GM19193 (cell line): Measurements from ENCODE around the gene MEIKIN.

Experiments used
- POLR2A ChIP-seq: IDR thresholded peaks from 4 replicates; pipeline ENCODE4 v1.6.1; 2011; ENCODE audit not compliant: insufficient read depth, insufficient read length; ENCODE audit errors: extremely low read depth

MEIKIN gene

GRCh38 chr5:131947445-131947844 is 2.0 kb upstream of the MEIKIN start:
- no peak for TF ChIP-seq POLR2A

- no peak for TF ChIP-seq POLR2A
Measured at GRCh38 chr5:131944702-131945550, 537 bp downstream of the MEIKIN start.

- no peak for TF ChIP-seq POLR2A
Measured at GRCh38 chr5:131943916-131944315, 1.5 kb downstream of the MEIKIN start.

GRCh38 chr5:131942016-131942415 is 3.4 kb downstream of the MEIKIN start:
- TF ChIP-seq POLR2A: no peak

- TF ChIP-seq POLR2A: no peak
Measured at GRCh38 chr5:131939690-131940345, 5.6 kb downstream of the MEIKIN start.

GRCh38 chr5:131932235-131932634 is 13.2 kb downstream of the MEIKIN start:
- no peak for TF ChIP-seq POLR2A

GRCh38 chr5:131928957-131929356 is 16.5 kb downstream of the MEIKIN start:
- TF ChIP-seq POLR2A: no peak

GRCh38 chr5:131926168-131926567 is 19.3 kb downstream of the MEIKIN start:
- no peak for TF ChIP-seq POLR2A

GRCh38 chr5:131916481-131916880 is 29.0 kb downstream of the MEIKIN start:
- no peak for TF ChIP-seq POLR2A

GRCh38 chr5:131914472-131914871 is 31.0 kb downstream of the MEIKIN start:
- TF ChIP-seq POLR2A: no peak

- TF ChIP-seq POLR2A: no peak
Measured at GRCh38 chr5:131913603-131914002, 31.9 kb downstream of the MEIKIN start.

GRCh38 chr5:131906668-131907067 is 38.8 kb downstream of the MEIKIN start:
- TF ChIP-seq POLR2A: no peak

- TF ChIP-seq POLR2A: no peak
Measured at GRCh38 chr5:131899686-131900085, 45.8 kb downstream of the MEIKIN start.

GRCh38 chr5:131883984-131884383 is 61.5 kb downstream of the MEIKIN start:
- TF ChIP-seq POLR2A: no peak

GRCh38 chr5:131879705-131880104 is 65.8 kb downstream of the MEIKIN start:
- no peak for TF ChIP-seq POLR2A

- no peak for TF ChIP-seq POLR2A
Measured at GRCh38 chr5:131877873-131878272, 67.6 kb downstream of the MEIKIN start.
